SK-N-DZ (cell line): Measurements from ENCODE around the gene WBP4.

Experiments
- DNase-seq: peaks from one replicate; pipeline ENCODE4 v3.0.0-alpha.2; 2015; ENCODE audit warnings: low spot score

WBP4 gene

GRCh38 chr13:41048640-41049039 lies 12.7 kb upstream of the WBP4 start:
- DNase-seq = no peak

GRCh38 chr13:41049480-41050440 lies 11.5 kb upstream of the WBP4 start:
- no peak for DNase-seq

- no peak for DNase-seq
These were observed 8.9 kb upstream of the WBP4 start for GRCh38 chr13:41052441-41052840.

- DNase-seq = no peak
These were observed 7.9 kb upstream of the WBP4 start for GRCh38 chr13:41053384-41053826.

- peak; percentile 38 for DNase-seq
These were observed 7.0 kb upstream of the WBP4 start for GRCh38 chr13:41054212-41054877.

GRCh38 chr13:41054919-41055619 lies 6.2 kb upstream of the WBP4 start:
- no peak for DNase-seq

GRCh38 chr13:41056194-41056593 lies 5.1 kb upstream of the WBP4 start:
- DNase-seq = no peak

- no peak for DNase-seq
These were observed 4.2 kb upstream of the WBP4 start for GRCh38 chr13:41056826-41057711.

GRCh38 chr13:41058295-41059070 lies 2.8 kb upstream of the WBP4 start:
- no peak for DNase-seq

GRCh38 chr13:41059456-41060081 lies 1.7 kb upstream of the WBP4 start:
- no peak for DNase-seq

- DNase-seq = peak; percentile 94
These were observed 1.1 kb upstream of the WBP4 start for GRCh38 chr13:41060082-41060723.

- DNase-seq = peak; percentile 89
These were observed 610 bp upstream of the WBP4 start for GRCh38 chr13:41060724-41061074.

GRCh38 chr13:41061914-41062837 lies 867 bp downstream of the WBP4 start:
- DNase-seq = no peak

- no peak for DNase-seq
These were observed 3.2 kb downstream of the WBP4 start for GRCh38 chr13:41064493-41064892.

- DNase-seq = no peak
These were observed 3.8 kb downstream of the WBP4 start for GRCh38 chr13:41065078-41065477.

- DNase-seq = no peak
These were observed 13.2 kb downstream of the WBP4 start for GRCh38 chr13:41074523-41074922.

GRCh38 chr13:41075034-41075433 lies 13.7 kb downstream of the WBP4 start:
- no peak for DNase-seq

- no peak for DNase-seq
These were observed 14.2 kb downstream of the WBP4 start for GRCh38 chr13:41075485-41075884.
